ENCODE measurements around the gene ABCC9. TPM values are rescaled to one million over a fixed set of nuclear protein-coding genes. Genes with fewer than 3 reads are reported as not detected.

ABCC9 gene
- total RNA-seq, 1 experiment from 2014 or later = not detected

GRCh38 chr12:21806255-21806654, 135.0 kb downstream of the ABCC9 start:
- no peaks in the 10 kb centered on the region for H3K4me1 Mint-ChIP-seq
- H4K8ac ChIP-seq (replicated peaks; ENCODE audit: insufficient read length, low read depth, low read length) = no peak overlapping the region
- H2BK5ac ChIP-seq (ENCODE audit: insufficient read length, low read length) = no peak overlapping the region
- no peak overlapping the region for H3K4me3 Mint-ChIP-seq
- no peak overlapping the region for H2BK120ac ChIP-seq (ENCODE audit: low read depth, low read length, poor library complexity, severe bottlenecking)
- no peak overlapping the region for H3T11ph ChIP-seq (ENCODE audit: low read length)
- no peak overlapping the region for H4K91ac ChIP-seq (ENCODE audit: insufficient read length, low read depth, low read length)
- H3K4ac ChIP-seq (ENCODE audit: low read depth, low read length) = no peak overlapping the region
- H2BK12ac ChIP-seq (ENCODE audit: insufficient read length, low read depth, low read length) = no peak overlapping the region
- no peaks in the 10 kb centered on the region for H3K36me3 Mint-ChIP-seq (ENCODE audit: insufficient read depth in 1 of 3, low read depth in 3 of 3)
- DNase-seq = no peak
- H3K18ac ChIP-seq (ENCODE audit: insufficient read length, low read depth, low read length) = no peak overlapping the region
- no peak overlapping the region for H2AFZ ChIP-seq (ENCODE audit: low read length)
- no peaks in the 10 kb centered on the region for H3K79me1 ChIP-seq (ENCODE audit: insufficient read depth, low read depth, low read length, poor library complexity, severe bottlenecking)
- H4K5ac ChIP-seq (ENCODE audit: insufficient read length, low read depth, low read length) = no peak overlapping the region
- no peak overlapping the region for H2AK5ac ChIP-seq (ENCODE audit: insufficient read length, low read length)
- H3K23me2 ChIP-seq (ENCODE audit: insufficient read length, low read depth, low read length, poor library complexity, severe bottlenecking) = no peaks in the 10 kb centered on the region
- no peaks in the 10 kb centered on the region; a peak in 1 of 5 replicates for H3K9me3 Mint-ChIP-seq
- H3K9me3 ChIP-seq (ENCODE audit: control insufficient read depth, low read depth, low read length) = no peaks in the 10 kb centered on the region
- H4K20me1 ChIP-seq (ENCODE audit: control insufficient read depth, insufficient read depth, insufficient read length) = no peaks in the 10 kb centered on the region
- H2BK20ac ChIP-seq (ENCODE audit: low read depth, low read length, poor library complexity, severe bottlenecking) = no peak overlapping the region
- H2BK15ac ChIP-seq (ENCODE audit: low read depth, low read length) = no peak overlapping the region
- no peaks in the 10 kb centered on the region for H3K27me3 Mint-ChIP-seq (ENCODE audit: low read depth)
- H3K79me2 ChIP-seq (ENCODE audit: insufficient read depth, low read length) = no peaks in the 10 kb centered on the region
- H3K27ac Mint-ChIP-seq = no peak overlapping the region
- H3K56ac ChIP-seq (ENCODE audit: insufficient read length, low read depth, low read length) = no peak overlapping the region
- H3K23ac ChIP-seq (ENCODE audit: insufficient read length, low read depth, low read length) = no peak overlapping the region
- TF ChIP-seq CTCF (conservative IDR thresholded peaks at IDR 0.05) = no peak
- no peak overlapping the region for H3K27ac ChIP-seq (ENCODE audit: insufficient read length, low read depth, low read length)
- H3K14ac ChIP-seq (ENCODE audit: insufficient read depth, low read length) = no peak overlapping the region
- no peak overlapping the region for H3K9ac ChIP-seq (ENCODE audit: extremely low read depth, insufficient read length, low read length)
- no peaks in the 10 kb centered on the region for H3K27me3 ChIP-seq (ENCODE audit: insufficient read depth, low read length)
- no peak overlapping the region for H3K4me2 ChIP-seq (ENCODE audit: insufficient read depth, insufficient read length, low read length)
- H3K4me1 ChIP-seq (ENCODE audit: insufficient read depth, low read length) = no peaks in the 10 kb centered on the region

All from H9 (cell line).